ENCODE results near the gene HDAC9.

- TF ChIP-seq CTCF (IDR thresholded peaks at IDR 0.05) (no peak), POLR2AphosphoS5 (IDR thresholded peaks at IDR 0.05) (no peak), POLR2A (IDR thresholded peaks at IDR 0.05) (no peak)
Measured at GRCh38 chr7:18455606-18456005, 39.9 kb upstream of the HDAC9 start.

Measured in prostate gland (tissue), 2 donors.